GM19193 (cell line): ENCODE measurements around the gene SLC27A3.

Source experiments
- POLR2A ChIP-seq: IDR thresholded peaks from 4 replicates; pipeline ENCODE4 v1.6.1; 2011; ENCODE audit not compliant: insufficient read depth, insufficient read length; ENCODE audit errors: extremely low read depth

The SLC27A3 gene

GRCh38 chr1:153786038-153786790, 11.0 kb downstream of the SLC27A3 start:
- no peak for TF ChIP-seq POLR2A

DNA sequence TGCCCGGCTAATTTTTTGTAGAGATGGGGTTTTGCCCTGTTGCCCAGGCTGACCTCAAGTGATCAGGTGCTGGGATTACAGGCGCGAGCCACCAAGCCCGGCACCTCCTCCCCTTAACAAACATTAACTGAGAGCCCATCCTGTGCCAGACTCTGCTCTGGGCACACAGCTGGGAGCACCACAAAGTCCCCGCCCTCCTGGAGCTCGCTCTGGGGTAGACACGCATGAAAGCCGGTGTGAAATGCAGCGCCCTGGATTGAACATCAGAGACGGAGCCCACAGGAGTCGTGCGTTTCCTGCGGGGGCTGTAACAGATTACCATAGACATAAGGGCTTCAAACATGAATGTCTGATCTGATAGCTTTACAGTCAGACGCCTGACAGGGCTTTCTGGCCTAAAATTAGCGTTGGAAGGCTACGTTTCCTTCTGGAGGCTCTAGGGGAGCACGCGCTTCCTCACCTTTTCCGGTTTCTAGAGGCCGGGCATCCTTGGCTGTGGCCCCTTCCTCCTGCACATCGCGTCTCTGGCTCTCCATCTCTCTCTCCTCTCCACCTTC, 14.3 kb downstream of the SLC27A3 start:
- TF ChIP-seq POLR2A: peak; percentile 45

- no peak for TF ChIP-seq POLR2A
These were observed 15.2 kb downstream of the SLC27A3 start for GRCh38 chr1:153790313-153790965.

DNA sequence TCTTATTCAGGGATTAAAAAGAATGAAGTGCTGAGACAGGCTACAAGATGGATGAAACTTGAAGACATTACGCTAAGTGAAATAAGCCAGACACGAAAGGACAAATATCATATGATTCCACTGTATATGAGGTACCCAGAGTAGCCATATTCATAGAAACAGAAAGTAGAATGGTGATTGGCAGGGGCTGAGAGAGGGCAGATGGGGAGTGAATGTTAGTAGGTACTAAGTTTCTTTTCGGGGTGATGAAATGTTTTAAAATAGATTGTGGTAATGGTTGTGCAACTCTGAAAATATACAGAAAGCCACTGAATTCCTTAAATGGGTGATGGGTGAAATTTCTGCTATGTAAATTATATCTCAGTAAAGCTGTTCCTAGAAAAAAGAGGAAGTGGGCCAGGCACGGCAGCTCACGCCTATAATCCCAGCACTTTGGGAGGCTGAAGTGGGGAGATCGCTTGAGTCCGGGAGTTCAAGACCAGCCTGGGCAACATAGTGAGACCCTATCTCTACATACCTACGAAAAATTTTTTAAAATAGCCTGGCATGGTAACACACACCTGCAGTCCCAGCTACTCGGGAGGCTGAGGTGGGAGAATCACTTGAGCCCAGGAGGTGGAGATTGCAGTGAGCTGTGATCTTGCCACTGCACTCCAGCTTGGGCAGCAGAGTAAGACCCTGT, 15.9 kb downstream of the SLC27A3 start:
- no peak for TF ChIP-seq POLR2A

GRCh38 chr1:153791648-153792253, 16.5 kb downstream of the SLC27A3 start:
- TF ChIP-seq POLR2A: no peak

DNA sequence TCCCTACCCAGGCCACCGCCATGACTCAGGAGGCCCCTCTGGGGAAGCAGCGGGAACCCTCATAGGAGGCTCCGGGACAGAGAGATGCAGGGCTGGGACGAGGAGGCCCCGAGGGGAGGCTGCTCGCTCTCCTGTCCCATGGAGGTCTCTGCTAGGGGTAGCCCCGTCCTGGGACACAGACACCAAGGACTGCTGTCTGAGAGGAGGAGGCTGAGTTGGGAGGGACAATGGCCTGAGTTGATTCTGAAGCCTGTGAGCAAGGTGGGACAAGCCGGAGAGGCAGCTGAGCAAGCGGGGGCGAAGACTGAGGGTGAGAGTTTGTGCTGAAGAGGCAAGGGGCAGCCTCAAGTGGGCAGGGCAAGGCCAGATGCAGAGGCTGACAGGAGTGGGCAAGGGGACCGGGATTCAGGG, 17.4 kb downstream of the SLC27A3 start:
- no peak for TF ChIP-seq POLR2A

DNA sequence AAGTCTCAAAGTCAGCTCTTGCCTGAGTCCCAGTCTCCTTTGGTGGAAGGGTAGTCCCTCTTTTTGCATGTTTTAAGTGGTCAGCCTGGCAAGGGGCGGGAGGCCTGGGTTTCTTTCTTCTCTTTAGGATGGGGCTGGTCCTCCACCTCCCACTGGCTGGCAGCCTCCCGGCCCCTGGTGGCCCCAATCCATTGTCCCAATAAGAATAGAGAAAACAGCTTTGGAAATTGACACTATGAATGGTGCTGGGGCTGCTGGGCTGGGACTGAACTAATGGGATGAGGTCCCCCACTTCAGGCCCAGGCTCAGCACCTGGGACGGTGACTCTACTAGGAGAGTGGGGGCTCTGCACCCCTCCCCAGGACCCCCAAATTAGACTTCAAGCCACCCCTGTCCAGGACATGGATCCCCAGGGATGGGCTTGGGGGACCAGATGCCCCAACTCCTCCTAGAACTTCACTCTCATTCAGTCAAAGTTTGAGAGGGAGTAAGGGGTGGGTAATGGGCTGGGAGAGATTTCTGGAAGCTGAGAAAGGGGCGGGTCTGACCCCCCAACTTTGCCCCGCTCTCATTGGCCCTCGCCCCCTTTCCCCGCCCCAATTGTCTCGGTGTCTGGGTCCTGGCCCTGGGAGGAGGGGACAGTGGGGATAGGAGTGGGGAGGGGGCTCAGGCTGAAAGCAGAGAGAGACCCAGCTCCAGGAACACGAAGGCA, 18.2 kb downstream of the SLC27A3 start:
- no peak for TF ChIP-seq POLR2A

DNA sequence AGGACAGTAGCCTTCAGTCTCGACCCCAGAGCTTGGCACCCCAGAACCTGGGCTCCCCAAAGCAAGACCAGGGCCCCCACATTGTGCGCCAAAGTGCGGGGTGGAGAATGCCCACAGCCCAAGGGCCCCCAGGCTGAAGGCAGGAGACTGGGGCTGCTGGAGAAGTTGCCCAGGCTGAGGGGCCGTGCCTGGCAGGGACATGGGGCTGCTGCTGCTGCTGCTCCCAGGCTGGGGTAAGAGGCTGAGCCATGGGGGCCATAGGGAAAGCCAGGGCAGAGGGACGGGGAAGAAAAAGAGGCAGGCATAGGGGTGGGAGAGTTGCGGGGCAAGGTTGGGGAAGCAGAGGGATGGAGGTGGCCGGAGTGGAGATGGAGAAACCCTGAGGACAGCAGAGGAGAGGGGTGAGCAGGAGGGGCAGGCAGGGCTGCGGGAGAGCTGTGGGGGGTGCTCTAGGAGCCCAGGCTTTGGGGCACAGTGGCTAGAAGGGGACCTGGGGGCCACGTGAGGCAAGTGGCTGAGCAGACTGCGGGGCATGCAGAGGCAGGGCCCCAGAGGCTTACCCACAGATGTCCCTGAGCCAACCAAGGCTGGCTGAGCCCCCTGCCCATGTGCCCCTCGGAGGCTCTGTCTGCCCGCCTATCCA, 18.9 kb downstream of the SLC27A3 start:
- no peak for TF ChIP-seq POLR2A

GRCh38 chr1:153794624-153795329, 19.6 kb downstream of the SLC27A3 start:
- no peak for TF ChIP-seq POLR2A

DNA sequence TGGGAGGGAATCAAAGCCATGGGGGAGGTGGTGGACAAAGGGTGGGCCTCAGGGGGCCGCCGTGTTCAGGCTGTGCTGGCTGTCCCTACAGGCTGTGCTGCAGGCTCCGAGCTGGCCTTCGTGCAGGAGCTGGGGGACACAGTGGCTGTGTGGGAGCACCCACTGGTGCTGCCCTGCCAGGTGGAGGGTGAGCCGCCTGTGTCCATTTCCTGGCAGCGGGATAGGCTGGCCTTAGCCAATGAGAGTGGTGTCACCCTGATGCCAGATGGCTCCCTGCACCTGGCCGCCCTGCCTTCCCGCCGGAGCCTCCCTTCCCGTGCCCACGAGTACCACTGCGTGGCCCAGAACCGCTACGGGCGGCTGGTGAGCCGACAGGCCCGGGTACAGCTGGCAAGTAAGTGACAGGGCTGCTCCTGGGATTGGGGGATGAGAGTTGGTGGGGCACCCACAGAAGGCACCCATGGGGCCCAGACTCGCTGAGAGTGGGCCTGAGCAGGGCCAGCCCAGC, 20.2 kb downstream of the SLC27A3 start:
- no peak for TF ChIP-seq POLR2A

DNA sequence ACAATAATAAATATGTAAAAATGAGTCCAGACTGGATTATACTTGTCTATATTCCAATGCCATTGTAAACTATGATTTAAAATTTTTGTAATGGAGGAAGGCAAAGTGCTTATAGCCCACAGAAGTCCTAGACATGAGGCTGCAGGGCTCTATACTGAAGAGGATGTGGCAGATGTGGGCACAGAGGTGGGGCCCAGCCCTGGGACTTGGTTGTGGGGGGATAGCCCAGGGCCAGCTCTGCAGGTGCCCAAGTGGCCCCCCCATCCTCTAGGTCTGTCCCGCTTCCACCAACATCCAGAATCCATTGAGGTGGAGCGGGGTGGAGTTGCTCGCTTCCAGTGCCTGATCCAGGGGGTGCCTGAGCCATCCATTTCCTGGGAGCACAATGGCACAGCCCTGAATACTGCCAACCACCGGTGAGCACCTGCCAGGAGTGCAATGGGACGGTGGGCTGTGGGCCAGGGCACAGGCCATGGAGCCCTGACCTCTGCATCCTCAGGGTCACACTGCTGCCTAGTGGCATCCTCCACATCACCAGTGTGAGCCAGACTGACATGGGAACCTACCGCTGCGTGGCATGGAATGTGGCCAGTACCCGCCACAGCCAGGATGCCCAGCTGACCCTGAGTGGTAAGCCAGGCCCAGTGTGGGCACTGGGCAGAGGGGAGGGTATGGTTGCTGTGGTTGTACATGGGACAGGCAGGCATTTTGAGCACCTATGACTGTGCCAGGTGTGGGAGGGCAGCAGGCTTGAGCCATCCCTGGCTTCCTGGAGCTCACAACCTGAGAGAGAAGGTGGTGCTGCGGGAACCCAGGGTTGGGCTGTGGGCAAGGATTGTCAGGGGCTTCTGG, 21.0 kb downstream of the SLC27A3 start:
- no peak for TF ChIP-seq POLR2A
